Rectal smooth muscle tissue (tissue), 1 donor: Measurements from ENCODE around the gene ERBB2.

Source experiments
- H3K27ac ChIP-seq: one replicate; pipeline ENCODE4 v1.7.0; 2013; ENCODE audit warnings: low read depth, low read length, inconsistent platforms
- H3K27me3 ChIP-seq: one replicate; pipeline ENCODE4 v1.7.0; 2013; ENCODE audit warnings: low read length; ENCODE audit not compliant: control insufficient read depth, insufficient read depth
- H3K36me3 ChIP-seq: one replicate; pipeline ENCODE4 v1.7.0; 2013; ENCODE audit warnings: low read length; ENCODE audit not compliant: control insufficient read depth, insufficient read depth
- H3K4me1 ChIP-seq: one replicate; pipeline ENCODE4 v1.7.0; 2013; ENCODE audit warnings: low read length; ENCODE audit not compliant: control insufficient read depth, insufficient read depth
- H3K4me3 ChIP-seq: one replicate; pipeline ENCODE4 v1.7.0; 2013; ENCODE audit warnings: low read length
- H3K9ac ChIP-seq: one replicate; pipeline ENCODE4 v1.7.0; 2013; ENCODE audit warnings: low read length

The ERBB2 gene

DNA sequence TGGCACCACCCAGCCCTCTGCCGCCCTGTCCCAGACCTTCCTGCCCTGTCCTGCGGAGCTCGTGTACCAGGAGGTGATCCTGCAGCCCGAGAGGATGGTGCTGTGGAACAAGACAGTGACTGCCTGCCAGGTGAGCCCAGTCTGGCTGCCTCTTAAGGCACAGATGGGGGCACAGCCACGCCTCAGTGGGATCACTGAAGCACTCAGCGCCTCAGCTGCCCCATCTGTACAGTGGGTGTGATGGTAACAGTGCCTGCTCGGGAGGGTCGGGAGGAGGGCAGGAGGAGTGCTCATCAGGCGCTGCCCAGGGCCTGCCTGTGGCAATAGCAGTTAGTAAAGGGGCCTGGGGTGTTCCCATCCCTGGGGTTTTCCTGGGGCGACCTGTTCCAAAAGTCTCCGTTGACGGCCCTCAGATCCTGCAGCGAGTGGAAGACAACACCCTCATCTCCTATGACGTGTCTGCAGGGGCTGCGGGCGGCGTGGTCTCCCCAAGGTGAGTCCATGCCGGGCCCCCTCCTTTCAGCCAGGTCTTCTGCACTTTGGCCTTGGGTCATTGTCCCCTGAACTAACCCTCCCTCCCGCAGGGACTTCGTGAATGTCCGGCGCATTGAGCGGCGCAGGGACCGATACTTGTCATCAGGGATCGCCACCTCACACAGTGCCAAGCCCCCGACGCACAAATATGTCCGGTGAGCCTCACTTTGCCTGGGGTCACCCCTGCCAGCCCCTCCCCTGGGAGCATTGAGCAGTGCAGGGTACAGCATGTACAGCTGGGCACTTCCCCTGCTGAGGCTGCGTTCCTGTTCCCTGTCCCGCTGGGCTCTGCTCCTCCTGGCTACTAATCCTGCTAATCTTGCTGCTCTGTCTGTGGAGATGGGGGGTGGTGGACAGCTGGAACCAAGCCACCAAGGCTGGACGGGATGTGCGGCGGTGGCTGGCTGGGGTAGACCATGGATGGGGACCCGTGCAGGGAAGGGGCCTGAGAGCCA, 39.2 kb upstream of the ERBB2 start:
- H3K9ac ChIP-seq = no peak overlapping the region
- no peak overlapping the region for H3K4me3 ChIP-seq
- H3K27me3 ChIP-seq = no peaks in the 10 kb centered on the region
- peaks cover 36% of the 10 kb centered on the region for H3K36me3 ChIP-seq
- H3K4me1 ChIP-seq = no peaks in the 10 kb centered on the region
- no peak overlapping the region for H3K27ac ChIP-seq

DNA sequence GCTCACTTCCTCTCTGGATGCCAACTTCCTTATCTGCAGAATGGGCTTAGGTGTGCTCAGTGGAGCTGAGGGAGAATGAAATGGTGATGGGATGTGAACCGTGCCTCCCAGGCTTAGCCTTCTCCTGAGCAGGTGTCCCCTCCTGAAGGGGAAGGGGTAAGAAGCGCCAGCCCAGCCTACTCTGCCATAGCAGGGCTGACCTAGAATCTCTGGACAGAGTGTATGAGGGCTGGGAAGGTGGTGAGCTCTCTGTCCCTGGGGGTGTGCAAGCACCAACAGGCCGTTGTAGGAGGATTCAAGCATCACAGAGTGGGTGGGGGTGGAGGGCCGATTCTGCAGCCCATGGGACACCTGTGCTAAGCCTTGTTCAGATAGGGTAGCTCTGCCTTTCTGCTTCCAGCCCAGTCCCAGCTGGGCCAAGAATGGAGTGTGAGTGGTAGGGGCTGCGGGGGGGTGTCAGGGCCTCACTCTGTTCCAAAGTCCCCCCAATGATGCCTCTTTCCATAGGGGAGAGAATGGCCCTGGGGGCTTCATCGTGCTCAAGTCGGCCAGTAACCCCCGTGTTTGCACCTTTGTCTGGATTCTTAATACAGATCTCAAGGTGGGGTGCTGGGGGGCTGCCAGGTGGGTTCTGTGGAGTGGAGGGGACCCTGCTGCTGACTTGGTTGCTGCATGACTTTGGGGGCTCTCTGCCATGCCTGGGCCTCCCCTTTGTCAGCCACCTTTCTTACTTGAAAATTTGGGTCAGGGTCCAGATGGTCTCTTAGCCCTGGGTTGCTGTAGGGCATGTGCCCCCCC, 37.9 kb upstream of the ERBB2 start:
- Histone ChIP-seq H3K4me3 (no peak overlapping the region), H3K27me3 (peaks cover 3% of the 10 kb centered on the region), H3K9ac (no peak overlapping the region), H3K27ac (no peak overlapping the region), H3K36me3 (peaks cover 33% of the 10 kb centered on the region), H3K4me1 (no peaks in the 10 kb centered on the region)

GRCh38 chr17:39662551-39663339, 37.1 kb upstream of the ERBB2 start:
- H3K4me3 ChIP-seq = no peak overlapping the region
- H3K36me3 ChIP-seq = peaks cover 30% of the 10 kb centered on the region
- H3K9ac ChIP-seq = no peak overlapping the region
- peaks cover 9% of the 10 kb centered on the region for H3K27me3 ChIP-seq
- H3K27ac ChIP-seq = no peak overlapping the region
- H3K4me1 ChIP-seq = no peaks in the 10 kb centered on the region

DNA sequence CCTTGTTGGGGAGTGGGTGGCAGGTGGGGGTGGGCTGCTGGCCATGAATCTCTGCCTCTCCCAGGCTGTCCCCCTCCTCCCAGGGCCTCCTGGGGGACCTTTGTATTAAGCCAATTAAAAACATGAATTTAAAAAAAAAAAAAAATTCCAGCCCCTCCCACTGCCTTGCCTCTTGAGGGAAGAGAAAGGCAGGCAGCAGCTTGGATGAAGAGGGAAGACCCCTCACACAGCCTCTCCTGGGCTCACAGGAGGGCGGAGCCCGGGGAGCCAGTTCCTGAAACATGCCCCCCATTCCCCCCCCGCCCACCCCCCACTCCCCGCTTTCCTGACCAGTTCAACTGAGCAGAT, 36.5 kb upstream of the ERBB2 start:
- Histone ChIP-seq H3K4me1 (no peaks in the 10 kb centered on the region), H3K9ac (no peak overlapping the region), H3K27ac (no peak overlapping the region), H3K27me3 (peaks cover 9% of the 10 kb centered on the region), H3K4me3 (no peak overlapping the region), H3K36me3 (peaks cover 24% of the 10 kb centered on the region)

- Histone ChIP-seq H3K4me3 (no peak overlapping the region), H3K27ac (no peak overlapping the region), H3K4me1 (no peaks in the 10 kb centered on the region), H3K27me3 (peaks cover 9% of the 10 kb centered on the region), H3K9ac (no peak overlapping the region), H3K36me3 (peaks cover 19% of the 10 kb centered on the region)
These were observed 35.9 kb upstream of the ERBB2 start for GRCh38 chr17:39663688-39664580.

GRCh38 chr17:39664581-39665561, 35.0 kb upstream of the ERBB2 start, which contains the start of gene TCAP:
TCAP (plus strand) TSS chr17:39665349; CDS start chr17:39665360, 11 bp downstream.
- Histone ChIP-seq H3K27ac (no peak within 1 kb of the TSS), H3K27me3 (peaks cover 14% of the 10 kb centered on the region), H3K4me1 (no peaks in the 10 kb centered on the region), H3K9ac (no peak within 1 kb of the TSS), H3K36me3 (peaks cover 18% of the 10 kb centered on the region), H3K4me3 (no peak within 1 kb of the TSS)

GRCh38 chr17:39665642-39666224, 34.1 kb upstream of the ERBB2 start:
- no peaks in the 10 kb centered on the region for H3K4me1 ChIP-seq
- H3K4me3 ChIP-seq = no peak overlapping the region
- H3K27me3 ChIP-seq = peaks cover 21% of the 10 kb centered on the region
- H3K9ac ChIP-seq = no peak overlapping the region
- H3K27ac ChIP-seq = no peak overlapping the region
- H3K36me3 ChIP-seq = peaks cover 11% of the 10 kb centered on the region

DNA sequence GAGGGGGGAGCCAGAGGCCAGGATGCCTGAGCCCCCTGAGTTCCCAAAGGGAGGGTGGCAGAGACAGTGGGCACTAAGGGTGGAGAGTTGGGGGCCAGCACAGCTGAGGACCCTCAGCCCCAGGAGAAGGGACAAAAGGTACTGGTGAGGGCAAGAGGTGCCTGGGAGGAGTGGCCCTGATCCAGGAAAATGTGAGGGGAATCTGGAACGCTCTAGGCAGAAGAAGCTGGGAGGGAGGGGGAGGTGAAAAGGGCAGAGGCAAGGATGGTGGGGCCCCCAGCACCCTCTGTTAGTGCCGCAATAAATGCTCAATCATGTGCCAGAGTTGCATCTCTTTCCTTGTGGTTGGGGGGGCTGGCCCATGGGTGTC, 33.6 kb upstream of the ERBB2 start:
- H3K36me3 ChIP-seq = peaks cover 7% of the 10 kb centered on the region
- no peaks in the 10 kb centered on the region for H3K4me1 ChIP-seq
- H3K27ac ChIP-seq = no peak overlapping the region
- H3K27me3 ChIP-seq = peaks cover 25% of the 10 kb centered on the region
- no peak overlapping the region for H3K9ac ChIP-seq
- H3K4me3 ChIP-seq = no peak overlapping the region

- H3K9ac ChIP-seq = no peak overlapping the region
- peaks cover 3% of the 10 kb centered on the region for H3K36me3 ChIP-seq
- no peak overlapping the region for H3K4me3 ChIP-seq
- H3K27ac ChIP-seq = no peak overlapping the region
- H3K27me3 ChIP-seq = peaks cover 25% of the 10 kb centered on the region
- H3K4me1 ChIP-seq = no peaks in the 10 kb centered on the region
These were observed 33.1 kb upstream of the ERBB2 start for GRCh38 chr17:39666601-39667261.

DNA sequence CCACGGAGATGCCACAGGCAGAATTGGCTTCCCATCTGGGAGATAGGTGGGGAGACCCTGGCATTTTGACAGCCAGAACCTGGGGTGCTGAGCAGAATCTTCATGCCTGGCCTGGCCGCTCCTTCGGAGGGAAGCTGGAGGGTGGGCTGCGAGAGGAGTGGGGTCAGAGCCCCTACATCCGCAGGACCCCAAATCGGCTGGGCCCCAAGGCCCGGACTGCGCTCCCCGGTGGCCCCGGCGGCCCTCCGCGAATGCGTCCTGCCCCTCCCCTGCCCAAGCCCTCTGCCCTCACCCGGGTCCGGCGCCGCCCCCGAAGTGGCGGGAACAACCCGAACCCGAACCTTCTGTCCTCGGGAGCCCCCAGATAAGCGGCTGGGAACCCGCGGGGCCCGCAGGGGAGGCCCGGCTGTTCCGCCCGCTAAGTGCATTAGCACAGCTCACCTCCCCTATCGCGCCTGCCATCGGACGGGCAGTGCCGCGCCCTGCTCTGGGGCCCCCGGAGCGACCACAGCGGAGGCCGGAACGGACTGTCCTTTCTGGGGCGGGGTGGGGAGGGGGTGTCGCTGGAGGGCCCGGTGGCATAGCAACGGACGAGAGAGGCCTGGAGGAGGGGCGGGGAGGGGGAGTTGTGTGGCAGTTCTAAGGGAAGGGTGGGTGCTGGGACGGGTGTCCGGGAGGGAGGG, 32.5 kb upstream of the ERBB2 start:
- no peak overlapping the region for H3K27ac ChIP-seq
- H3K4me1 ChIP-seq = no peaks in the 10 kb centered on the region

More for the DNA sequence above, 32.5 kb upstream of the ERBB2 start:
- H3K9ac ChIP-seq = no peak overlapping the region
- H3K4me3 ChIP-seq = no peak overlapping the region
- H3K36me3 ChIP-seq = no peaks in the 10 kb centered on the region
- peaks cover 29% of the 10 kb centered on the region for H3K27me3 ChIP-seq
